Left lung (tissue), 10 donors: ENCODE measurements around the gene LSM4. TPM values are rescaled to one million over a fixed set of nuclear protein-coding genes. Genes with fewer than 3 reads are reported as not detected.
A peak's percentile ranks its signal among the peaks of the same experiment; 100 is the strongest.

ENCODE experiments used
- ATAC-seq: fragments of 200-7000 bp; cut with Tn5 transposase; one replicate; pipeline ENCODE4 v1.9.1; 2020; ENCODE audit warnings: moderate library complexity
- DNase-seq, 4 donors: peaks; one replicate each; pipeline ENCODE4 v3.0.0-alpha.2; 2013 to 2020
- H3K27ac ChIP-seq, 2 donors: fragments of 200-600 bp; sonication (generic) in 1 of 2; one replicate each; pipeline versions ENCODE4 v1.5.0 to v1.8.0; 2020 to 2021
- H3K27me3 ChIP-seq, 2 donors: fragments of 200-600 bp; sonication (generic) in 1 of 2; one replicate each; pipeline versions ENCODE4 v1.5.0 to v1.8.0; 2020 to 2021
- H3K36me3 ChIP-seq, 2 donors: fragments of 200-600 bp; sonication (generic) in 1 of 2; one replicate each; pipeline versions ENCODE4 v1.5.0 to v1.8.0; 2020 to 2021
- H3K4me1 ChIP-seq, 2 donors: fragments of 200-600 bp; one replicate each; pipeline ENCODE4 v1.8.0; 2021
- H3K4me3 ChIP-seq, 2 donors: fragments of 200-600 bp; sonication (generic) in 1 of 2; one replicate each; pipeline versions ENCODE4 v1.5.0 to v1.8.0; 2020 to 2021; ENCODE audit warnings: mild to moderate bottlenecking in 1 of 2
- H3K9me3 ChIP-seq, 2 donors: fragments of 200-600 bp; sonication (generic) in 1 of 2; one replicate each; pipeline versions ENCODE4 v1.5.0 to v1.8.0; 2020 to 2021
- CTCF ChIP-seq, 2 donors: fragments of 200-600 bp; sonication (generic) in 1 of 2; IDR thresholded peaks; one replicate each; pipeline versions ENCODE4 v1.5.0 to v1.8.0; 2021; ENCODE audit warnings: antibody characterized with exemption in 2 of 2
- intact Hi-C, 2 donors: fragments of 100-400 bp; cut with DNase I; formaldehyde crosslinking; loops; one replicate each; pipeline versions ENCODE4 v1.11.2 to v1.14.2; 2022
- polyA plus RNA-seq, 6 donors: library from polyadenylated mRNA; unstranded; fragments of 120-200 nt; gene quantifications; one replicate each; pipeline ENCODE4 v1.2.1, GENCODE V29; 2013; ENCODE audit not compliant: insufficient read length in 6 of 6
- total RNA-seq, 2 donors: library from RNA; stranded (reverse); fragmentation: NEBNext Ultra II Directional; extraction: Animal tissue kit (Norgen Biotek cat#: 25700); gene quantifications; one replicate each; pipeline ENCODE4 v1.2.1, GENCODE V29; 2021
- donor health status: DM: no; HTN: yes; CAD: no.
- donor health status: DM: no; HTN: no; CAD: no.

LSM4 gene
- total and polyA plus RNA-seq, 8 donors, result 72.7 to 121 (median 84.8) TPM

GRCh38 chr19:18301718-18302111, 21.2 kb downstream of the LSM4 start:
- H3K4me1 ChIP-seq, result peaks cover 16 to 62% of the 10 kb centered on the region in 2 donors
- intact Hi-C loops, result no loop called here
- H3K27ac ChIP-seq, result peak overlapping the region; percentile 24 to 72

DNA sequence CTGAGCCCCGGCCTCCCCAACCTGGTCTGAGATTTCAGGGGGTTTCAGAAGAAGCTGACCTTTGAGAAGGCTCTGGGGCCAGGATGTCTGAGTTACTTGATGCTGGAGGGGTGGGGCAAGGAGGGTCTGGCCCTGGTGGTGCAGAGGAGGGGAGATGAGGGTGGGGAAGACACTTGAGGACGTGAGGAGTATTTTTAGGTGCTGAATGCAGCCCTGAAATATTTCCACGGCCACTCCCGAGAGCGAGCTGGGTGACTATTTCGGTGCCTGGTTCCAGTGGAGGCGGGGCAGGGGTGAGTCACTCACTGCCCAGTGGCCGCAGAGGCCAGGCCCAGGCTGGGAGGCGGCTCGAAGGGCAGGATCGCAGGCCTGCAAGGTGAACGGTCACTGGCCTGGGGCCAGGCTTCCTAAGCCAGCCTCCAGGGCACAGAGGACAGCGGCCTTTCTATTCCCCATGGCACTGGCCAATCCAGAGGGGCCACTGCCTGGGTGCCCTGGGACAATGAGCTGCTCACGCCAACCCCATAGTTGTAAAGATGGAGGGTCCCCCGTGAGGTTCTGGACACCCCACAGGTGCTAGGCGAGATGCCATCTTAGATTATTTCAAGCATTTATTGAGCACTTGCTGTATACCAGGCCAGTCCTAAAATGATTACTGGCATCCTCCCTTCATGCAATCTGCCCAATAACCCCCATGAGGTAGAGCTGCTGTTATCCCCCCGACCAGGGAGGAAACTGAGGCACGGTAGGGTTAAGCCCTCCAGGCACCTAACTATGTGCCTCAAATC, 21.8 kb downstream of the LSM4 start:
- no peak overlapping the region for H3K4me3 ChIP-seq
- TF ChIP-seq CTCF (IDR thresholded peaks at IDR 0.05), result no peak
- H3K27ac ChIP-seq, result peak overlapping the region; percentile 26 to 72
- H3K36me3 ChIP-seq, result no peaks in the 10 kb centered on the region
- H3K9me3 ChIP-seq, result no peaks in the 10 kb centered on the region
- DNase-seq, result peak in 2 of 4 donors; percentile 80 to 92
- H3K4me1 ChIP-seq, result peaks cover 11 to 56% of the 10 kb centered on the region in 2 donors
- intact Hi-C loops, result no loop called here
- ATAC-seq, result peak; percentile 74
- H3K27me3 ChIP-seq, result no peaks in the 10 kb centered on the region

More at GRCh38 chr19:18301718-18302111, 21.2 kb downstream of the LSM4 start:
- ATAC-seq (no peak), DNase-seq (no peak)
- Histone ChIP-seq H3K36me3 (peaks cover 0 to 4% of the 10 kb centered on the region in 2 donors), H3K27me3 (no peaks in the 10 kb centered on the region), H3K4me3 (no peak overlapping the region), H3K9me3 (no peaks in the 10 kb centered on the region)
- no peak for TF ChIP-seq CTCF (IDR thresholded peaks at IDR 0.05)

DNA sequence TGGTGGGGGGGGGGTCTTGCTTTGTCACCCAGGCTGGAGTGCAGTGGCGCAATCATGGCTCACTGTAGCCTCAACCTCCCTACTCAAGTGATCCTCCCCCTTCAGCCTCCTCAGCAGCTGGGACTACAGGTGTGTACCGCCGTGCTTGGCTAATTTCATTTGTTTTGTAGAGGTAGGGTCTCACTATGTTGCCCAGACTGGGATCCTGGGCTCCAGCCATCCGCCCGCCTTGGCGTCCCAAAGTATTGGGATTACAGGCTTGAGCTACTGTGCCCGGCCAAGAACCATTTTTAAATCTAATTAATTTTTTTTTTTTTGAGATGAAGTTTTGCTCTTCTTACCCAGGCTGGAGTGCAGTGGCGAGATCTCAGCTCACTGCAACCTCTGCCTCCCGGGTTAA, 23.2 kb downstream of the LSM4 start:
- Histone ChIP-seq H3K27me3 (no peaks in the 10 kb centered on the region), H3K36me3 (no peaks in the 10 kb centered on the region), H3K4me3 (no peak overlapping the region), H3K4me1 (peaks cover 3 to 42% of the 10 kb centered on the region in 2 donors), H3K27ac (no peak overlapping the region), H3K9me3 (no peaks in the 10 kb centered on the region)
- ATAC-seq (no peak), DNase-seq (no peak)
- intact Hi-C loops, result no loop called here
- no peak for TF ChIP-seq CTCF (IDR thresholded peaks at IDR 0.05)

- ATAC-seq, result no peak
- TF ChIP-seq CTCF (IDR thresholded peaks at IDR 0.05), result no peak
- Histone ChIP-seq H3K27me3 (no peaks in the 10 kb centered on the region), H3K36me3 (no peaks in the 10 kb centered on the region), H3K4me1 (peaks cover 0 to 33% of the 10 kb centered on the region in 2 donors), H3K9me3 (no peaks in the 10 kb centered on the region), H3K27ac (no peak overlapping the region), H3K4me3 (no peak overlapping the region)
- intact Hi-C loops, result no loop called here
- no peak for DNase-seq
These were observed 24.3 kb downstream of the LSM4 start for GRCh38 chr19:18298601-18299000.

- ATAC-seq (no peak), DNase-seq (no peak)
- Histone ChIP-seq H3K36me3 (no peaks in the 10 kb centered on the region), H3K4me3 (no peak overlapping the region), H3K9me3 (no peaks in the 10 kb centered on the region), H3K27ac (no peak overlapping the region), H3K27me3 (no peaks in the 10 kb centered on the region), H3K4me1 (peaks cover 6 to 29% of the 10 kb centered on the region in 2 donors)
- no peak for TF ChIP-seq CTCF (IDR thresholded peaks at IDR 0.05)
- intact Hi-C loops, result no loop called here
These were observed 25.6 kb downstream of the LSM4 start for GRCh38 chr19:18297308-18297707.
